Measurements from ENCODE around the gene ELOB.

- TF ChIP-seq TRIM28 (IDR thresholded peaks at IDR 0.05; ENCODE audit: borderline replicate concordance, low read length) (no peak), ZFP41 (tag by site-specific recombination; IDR thresholded peaks at IDR 0.05; ENCODE audit: borderline replicate concordance) (no peak), CTCF (tag by site-specific recombination; IDR thresholded peaks at IDR 0.05) (no peak), ZNF184 (tag by site-specific recombination; IDR thresholded peaks at IDR 0.05) (no peak), ZNF513 (tag by site-specific recombination; IDR thresholded peaks at IDR 0.05) (no peak), TSHZ1 (tag by site-specific recombination; IDR thresholded peaks at IDR 0.05; ENCODE audit: borderline replicate concordance) (no peak), ZNF292 (tag by site-specific recombination; IDR thresholded peaks at IDR 0.05; ENCODE audit: borderline replicate concordance, low read depth) (no peak), ZNF837 (tag by site-specific recombination; IDR thresholded peaks at IDR 0.05) (no peak), ZNF350 (tag by site-specific recombination; IDR thresholded peaks at IDR 0.05) (no peak), PRDM4 (tag by site-specific recombination; IDR thresholded peaks at IDR 0.05) (no peak), ZNF514 (tag by site-specific recombination; IDR thresholded peaks at IDR 0.05) (no peak)
These were observed 41.3 kb upstream of the ELOB start for GRCh38 chr16:2818272-2818876.
